GM23248 (cell line): ENCODE measurements around the gene ARHGEF38.

Experiments used
- EZH2 ChIP-seq: fragments of 200-600 bp; sonication (generic); IDR thresholded peaks from 2 replicates; pipeline ENCODE4 v1.6.1; 2018; ENCODE audit warnings: antibody characterized with exemption, mild to moderate bottlenecking; ENCODE audit not compliant: insufficient read depth, poor library complexity, severe bottlenecking
- EZH2phosphoT487 ChIP-seq: fragments of 200-600 bp; sonication (generic); IDR thresholded peaks from 2 replicates; pipeline ENCODE4 v1.6.1; 2018; ENCODE audit warnings: antibody characterized with exemption, moderate library complexity, mild to moderate bottlenecking, low read depth; ENCODE audit not compliant: insufficient read depth

GRCh38 chr4:105725623-105726022 is 173.2 kb downstream of the ARHGEF38 start:
- TF ChIP-seq EZH2 = no peak
- TF ChIP-seq EZH2phosphoT487 = no peak
